Upper lobe of left lung (tissue), 4 donors: ENCODE results near the gene DICER1.

ENCODE experiments used
- CTCF ChIP-seq, 6 experiments: fragments of 450-650 bp in 4 of 6; fragments of 200-600 bp in 2 of 6; sonication (generic) in 2 of 6; IDR thresholded peaks; one replicate each; pipeline ENCODE4 v1.5.1; 2016 to 2019; ENCODE audit warnings: antibody characterized with exemption in 6 of 6
- EP300 ChIP-seq, 4 donors: sonication (generic); formaldehyde crosslinking; IDR thresholded peaks; one replicate each; pipeline ENCODE4 v1.5.1; 2017; ENCODE audit warnings: antibody characterized with exemption in 4 of 4, control low read depth in 2 of 4
- POLR2A ChIP-seq, 4 donors: fragments of 450-650 bp; IDR thresholded peaks; one replicate each; pipeline ENCODE4 v1.5.1; 2016 to 2017; ENCODE audit warnings: antibody characterized with exemption in 4 of 4, mild to moderate bottlenecking in 2 of 4
- POLR2AphosphoS5 ChIP-seq, 2 donors: sonication (generic); formaldehyde crosslinking; IDR thresholded peaks; one replicate each; pipeline ENCODE4 v1.5.1; 2017; ENCODE audit warnings: antibody characterized with exemption in 2 of 2

- TF ChIP-seq CTCF (IDR thresholded peaks at IDR 0.05) (no peak), EP300 (IDR thresholded peaks at IDR 0.05) (no peak), POLR2A (IDR thresholded peaks at IDR 0.05) (no peak), POLR2AphosphoS5 (IDR thresholded peaks at IDR 0.05) (no peak)
These were observed 43.9 kb downstream of the DICER1 start for GRCh38 chr14:95113476-95113875.
